OCI-LY3 (cell line): ENCODE results near the gene PPP3CB.
"Not testable (repeated sequence)": the region's sequence is repeated elsewhere in the genome, so short reads cannot be mapped to it uniquely, and the experiment has no call there.

Experiments
- H2AFZ ChIP-seq: fragments of 200-600, 300-600 bp; shearing (Covaris generic); 2 replicates; pipeline ENCODE4 v1.6.0; 2014; ENCODE audit warnings: antibody characterized with exemption, low read depth, low read length
- H3K27ac ChIP-seq: fragments of 200-600, 300-600 bp; sonication (generic); 2 replicates; pipeline ENCODE4 v1.5.1; 2014; ENCODE audit warnings: mild to moderate bottlenecking, low read length, moderate library complexity, mixed read lengths
- H3K27me3 ChIP-seq: fragments of 200-600, 300-600 bp; sonication (generic); 2 replicates; pipeline ENCODE4 v1.6.1; 2014; ENCODE audit warnings: low read depth, low read length, mixed read lengths
- H3K36me3 ChIP-seq: fragments of 200-600, 300-600 bp; sonication (generic); replicated peaks from 2 replicates; pipeline ENCODE3; 2014; ENCODE audit warnings: low read depth, low read length, mixed read lengths
- H3K4me1 ChIP-seq: fragments of 300-600, 200-600 bp; sonication (generic); 2 replicates; pipeline ENCODE4 v1.6.1; 2014; ENCODE audit warnings: low read length, mixed read lengths
- H3K4me2 ChIP-seq: fragments of 200-600, 300-600 bp; sonication (generic); 2 replicates; pipeline ENCODE4 v1.6.1; 2014; ENCODE audit warnings: low read length, mixed read lengths
- H3K4me3 ChIP-seq: fragments of 300-600, 200-600 bp; sonication (generic); 2 replicates; pipeline ENCODE4 v1.5.1; 2014; ENCODE audit warnings: antibody characterized with exemption, mild to moderate bottlenecking, low read length, moderate library complexity
- H3K79me2 ChIP-seq: fragments of 300-600, 200-600 bp; shearing (Covaris generic); 2 replicates; pipeline ENCODE4 v1.6.1; 2014; ENCODE audit warnings: mild to moderate bottlenecking, low read length, mixed read lengths
- H3K9ac ChIP-seq: fragments of 300-600, 200-600 bp; shearing (Covaris generic); 2 replicates; pipeline ENCODE4 v1.6.0; 2014; ENCODE audit warnings: mild to moderate bottlenecking, low read length, moderate library complexity
- H3K9me3 ChIP-seq: fragments of 200-600, 300-600 bp; shearing (Covaris generic); 2 replicates; pipeline ENCODE4 v1.6.1; 2014; ENCODE audit warnings: low read length, mixed read lengths; ENCODE audit not compliant: insufficient read depth
- H4K20me1 ChIP-seq: fragments of 200-600, 300-600 bp; sonication (generic); 2 replicates; pipeline ENCODE4 v1.6.1; 2016; ENCODE audit warnings: low read length, mixed read lengths; ENCODE audit not compliant: insufficient read depth
- EZH2phosphoT487 ChIP-seq: fragments of 200-600 bp; shearing (Covaris generic); IDR thresholded peaks from 2 replicates; pipeline ENCODE4 v1.6.1; 2018; ENCODE audit warnings: antibody characterized with exemption, mixed run types, low read depth
- TF ChIP-seq, protein P1 (sequence below): fragments of 200-600, 300-600 bp; sonication (generic); IDR thresholded peaks from 2 replicates; pipeline ENCODE4 v1.5.1; 2014; ENCODE audit warnings: antibody characterized with exemption, low read length, low read depth

The PPP3CB gene

DNA sequence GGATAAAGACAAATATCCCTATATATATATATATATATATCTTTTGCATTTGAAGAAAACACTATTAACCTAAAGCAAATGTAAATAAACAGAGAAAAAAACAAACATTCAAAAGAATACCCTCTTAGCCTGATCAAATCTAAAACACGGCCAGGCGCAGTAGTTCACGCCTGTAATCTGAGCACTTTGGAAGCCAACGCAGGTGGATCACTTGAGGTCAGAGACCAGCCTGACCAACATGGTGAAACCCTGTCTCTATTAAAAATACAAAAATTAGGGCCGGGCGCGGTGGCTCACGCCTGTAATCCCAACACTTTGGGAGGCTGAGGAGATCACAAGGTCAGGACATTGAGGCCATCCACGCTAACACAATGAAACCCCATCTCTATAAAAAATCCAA, 91.1 kb downstream of the PPP3CB start:
- H4K20me1 ChIP-seq = peaks cover 4% of the 10 kb centered on the region
- H3K4me3 ChIP-seq = no peak overlapping the region
- no peaks in the 10 kb centered on the region for H3K36me3 ChIP-seq
- no peak overlapping the region for H2AFZ ChIP-seq
- no peaks in the 10 kb centered on the region for H3K9me3 ChIP-seq
- no peak for TF ChIP-seq EZH2phosphoT487
- TF ChIP-seq, protein P1, sequence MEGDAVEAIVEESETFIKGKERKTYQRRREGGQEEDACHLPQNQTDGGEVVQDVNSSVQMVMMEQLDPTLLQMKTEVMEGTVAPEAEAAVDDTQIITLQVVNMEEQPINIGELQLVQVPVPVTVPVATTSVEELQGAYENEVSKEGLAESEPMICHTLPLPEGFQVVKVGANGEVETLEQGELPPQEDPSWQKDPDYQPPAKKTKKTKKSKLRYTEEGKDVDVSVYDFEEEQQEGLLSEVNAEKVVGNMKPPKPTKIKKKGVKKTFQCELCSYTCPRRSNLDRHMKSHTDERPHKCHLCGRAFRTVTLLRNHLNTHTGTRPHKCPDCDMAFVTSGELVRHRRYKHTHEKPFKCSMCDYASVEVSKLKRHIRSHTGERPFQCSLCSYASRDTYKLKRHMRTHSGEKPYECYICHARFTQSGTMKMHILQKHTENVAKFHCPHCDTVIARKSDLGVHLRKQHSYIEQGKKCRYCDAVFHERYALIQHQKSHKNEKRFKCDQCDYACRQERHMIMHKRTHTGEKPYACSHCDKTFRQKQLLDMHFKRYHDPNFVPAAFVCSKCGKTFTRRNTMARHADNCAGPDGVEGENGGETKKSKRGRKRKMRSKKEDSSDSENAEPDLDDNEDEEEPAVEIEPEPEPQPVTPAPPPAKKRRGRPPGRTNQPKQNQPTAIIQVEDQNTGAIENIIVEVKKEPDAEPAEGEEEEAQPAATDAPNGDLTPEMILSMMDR = no peak
- H3K4me1 ChIP-seq = no peaks in the 10 kb centered on the region
- no peak overlapping the region for H3K27ac ChIP-seq
- H3K4me2 ChIP-seq = no peak overlapping the region
- H3K9ac ChIP-seq = no peak overlapping the region
- no peaks in the 10 kb centered on the region for H3K27me3 ChIP-seq
- peaks cover 90% of the 10 kb centered on the region for H3K79me2 ChIP-seq

DNA sequence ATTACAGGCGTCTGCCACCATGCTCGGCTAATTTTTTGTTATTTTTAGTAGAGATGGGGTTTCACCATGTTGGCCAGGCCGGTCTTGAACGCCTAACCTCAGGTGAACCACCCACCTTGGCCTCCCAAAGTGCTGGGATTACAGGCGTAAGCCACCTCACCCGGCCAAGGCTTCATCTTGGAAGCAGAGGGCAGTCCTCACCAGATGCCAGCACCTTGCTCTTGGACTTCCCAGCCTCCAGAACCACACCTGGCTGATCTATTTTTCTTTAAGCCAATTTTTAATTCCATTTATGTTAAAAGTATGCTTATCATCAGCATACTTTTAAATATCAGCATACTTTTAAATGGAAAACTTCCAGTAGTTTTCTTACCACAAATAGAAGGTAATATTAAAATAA, 94.2 kb downstream of the PPP3CB start:
- H3K27ac ChIP-seq = no peak overlapping the region
- H3K27me3 ChIP-seq = no peaks in the 10 kb centered on the region
- H4K20me1 ChIP-seq = no peaks in the 10 kb centered on the region
- H2AFZ ChIP-seq = no peak overlapping the region
- H3K9ac ChIP-seq = no peak overlapping the region
- H3K4me3 ChIP-seq = no peak overlapping the region
- no peak for TF ChIP-seq EZH2phosphoT487
- TF ChIP-seq, protein P1 = no peak
- peaks cover 59% of the 10 kb centered on the region for H3K79me2 ChIP-seq
- H3K9me3 ChIP-seq = no peaks in the 10 kb centered on the region
- H3K36me3 ChIP-seq = peaks cover 3% of the 10 kb centered on the region
- no peak overlapping the region for H3K4me2 ChIP-seq
- no peaks in the 10 kb centered on the region for H3K4me1 ChIP-seq

DNA sequence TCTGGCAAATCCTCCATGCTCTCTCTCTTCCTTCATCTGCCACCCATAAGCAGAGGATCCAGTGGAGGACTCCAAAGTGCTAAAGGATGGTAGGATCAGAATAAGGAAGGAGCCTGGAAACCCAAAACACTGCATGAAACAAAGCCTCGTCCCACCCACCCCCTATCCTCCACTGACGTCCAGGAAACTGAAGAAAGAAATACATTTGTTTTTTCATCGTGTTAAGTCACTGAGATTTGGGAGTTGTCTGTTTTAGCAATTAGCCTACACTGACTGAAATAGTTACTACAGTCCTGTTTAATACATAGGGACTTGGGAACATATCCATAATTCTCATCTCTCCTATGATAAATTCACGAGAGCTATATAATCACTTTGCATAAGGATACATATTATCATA, 96.8 kb downstream of the PPP3CB start:
- no peaks in the 10 kb centered on the region for H3K9me3 ChIP-seq
- no peak overlapping the region for H3K4me3 ChIP-seq
- H3K27me3 ChIP-seq = no peaks in the 10 kb centered on the region

DNA sequence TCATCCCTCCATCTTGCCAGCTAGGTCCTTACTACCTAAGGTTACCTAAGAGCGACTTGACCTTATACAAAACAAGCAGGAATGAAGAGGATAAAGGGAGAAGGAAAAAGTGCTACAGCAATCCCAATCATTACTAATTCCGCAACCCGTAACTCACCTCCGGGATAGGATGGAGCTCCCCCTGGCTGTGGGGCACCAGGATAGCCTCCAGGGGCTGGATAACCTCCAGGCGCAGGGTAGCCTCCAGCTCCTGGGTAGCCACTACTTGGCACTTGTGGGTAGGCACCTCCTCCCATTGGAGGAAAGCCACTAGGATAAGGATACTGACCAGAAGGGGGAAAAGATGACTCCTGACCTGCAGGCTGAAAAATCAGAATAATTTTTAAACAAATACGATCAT, 97.8 kb downstream of the PPP3CB start:
- Histone ChIP-seq H3K9ac (no peak overlapping the region), H3K4me1 (no peaks in the 10 kb centered on the region), H2AFZ (no peak overlapping the region), H4K20me1 (no peaks in the 10 kb centered on the region), H3K79me2 (peaks cover 27% of the 10 kb centered on the region), H3K27me3 (no peaks in the 10 kb centered on the region), H3K27ac (no peak overlapping the region), H3K4me3 (no peak overlapping the region), H3K36me3 (peaks cover 12% of the 10 kb centered on the region), H3K9me3 (no peaks in the 10 kb centered on the region), H3K4me2 (no peak overlapping the region)
- no peak for TF ChIP-seq EZH2phosphoT487
- TF ChIP-seq, protein P1 = no peak

More for the DNA sequence above, 96.8 kb downstream of the PPP3CB start:
- H3K4me2 ChIP-seq = no peak overlapping the region
- no peak overlapping the region for H2AFZ ChIP-seq
- peaks cover 36% of the 10 kb centered on the region for H3K79me2 ChIP-seq
- no peak overlapping the region for H3K9ac ChIP-seq
- no peaks in the 10 kb centered on the region for H4K20me1 ChIP-seq
- H3K36me3 ChIP-seq = peaks cover 12% of the 10 kb centered on the region
- no peak overlapping the region for H3K27ac ChIP-seq
- no peaks in the 10 kb centered on the region for H3K4me1 ChIP-seq
- TF ChIP-seq EZH2phosphoT487 = no peak
- TF ChIP-seq, protein P1 = no peak

DNA sequence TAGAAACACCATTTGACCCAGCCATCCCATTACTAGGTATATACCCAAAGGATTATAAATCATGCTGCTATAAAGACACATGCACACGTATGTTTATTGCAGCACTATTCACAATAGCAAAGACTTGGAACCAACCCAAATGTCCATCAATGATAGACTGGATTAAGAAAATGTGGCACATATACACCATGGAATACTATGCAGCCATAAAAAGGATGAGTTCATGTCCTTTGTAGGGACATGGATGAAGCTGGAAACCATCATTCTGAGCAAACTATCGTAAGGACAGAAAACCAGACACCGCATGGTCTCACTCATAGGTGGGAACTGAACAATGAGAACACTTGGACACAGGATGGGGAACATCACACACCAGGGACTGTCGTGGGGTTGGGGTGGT, 101.5 kb downstream of the PPP3CB start:
- H3K4me3 ChIP-seq, H3K4me1 ChIP-seq, H3K9ac ChIP-seq, H4K20me1 ChIP-seq, H3K4me2 ChIP-seq, H3K27me3 ChIP-seq, H2AFZ ChIP-seq, H3K79me2 ChIP-seq, H3K27ac ChIP-seq, H3K9me3 ChIP-seq: not testable (repeated sequence)
- peaks cover 12% of the 10 kb centered on the region for H3K36me3 ChIP-seq
